Neuronal stem cell (in vitro differentiated cells): ENCODE data around the gene TAF12.
"Not testable (repeated sequence)": the region's sequence is repeated elsewhere in the genome, so short reads cannot be mapped to it uniquely, and the experiment has no call there.

Experiments
- DNase-seq: peaks from one replicate; pipeline ENCODE4 v3.0.0-alpha.2; 2013; ENCODE audit warnings: low spot score
- H2AFZ ChIP-seq: one replicate; pipeline ENCODE4 v1.6.1; 2013; ENCODE audit warnings: mild to moderate bottlenecking, low read length, inconsistent platforms
- H2AK5ac ChIP-seq: 2 replicates; pipeline ENCODE4 v1.6.1; 2013; ENCODE audit warnings: low read depth, mild to moderate bottlenecking, inconsistent platforms, low read length, moderate library complexity, mixed read lengths
- H2BK120ac ChIP-seq: 2 replicates; pipeline ENCODE4 v1.6.1; 2013; ENCODE audit warnings: low read depth, mild to moderate bottlenecking, inconsistent platforms, low read length, moderate library complexity, mixed read lengths
- H2BK12ac ChIP-seq: one replicate; pipeline ENCODE4 v1.6.1; 2013; ENCODE audit warnings: low read length, inconsistent platforms
- H2BK15ac ChIP-seq: 2 replicates; pipeline ENCODE4 v1.6.1; 2013; ENCODE audit warnings: mild to moderate bottlenecking, low read length, inconsistent platforms, mixed read lengths
- H2BK5ac ChIP-seq: one replicate; pipeline ENCODE4 v1.6.1; 2013; ENCODE audit warnings: inconsistent platforms, mild to moderate bottlenecking, low read length, moderate library complexity
- H3K14ac ChIP-seq: one replicate; pipeline ENCODE4 v1.6.1; 2013; ENCODE audit warnings: low read length, inconsistent platforms
- H3K18ac ChIP-seq: 2 replicates; pipeline ENCODE4 v1.6.1; 2013; ENCODE audit warnings: low read length, inconsistent platforms
- H3K23ac ChIP-seq: 2 replicates; pipeline ENCODE4 v1.6.1; 2013; ENCODE audit warnings: low read depth, mild to moderate bottlenecking, mixed read lengths, low read length, inconsistent platforms; ENCODE audit not compliant: poor library complexity
- H3K27ac ChIP-seq: replicated peaks from 3 replicates; pipeline ENCODE4 v1.5.1; 2013; ENCODE audit warnings: low read length, inconsistent platforms
- H3K27me3 ChIP-seq, 3 experiments: 2 replicates each; pipeline ENCODE4 v1.6.1; 2013; ENCODE audit warnings: low read length in 3 of 3, mild to moderate bottlenecking in 2 of 3, inconsistent platforms in 1 of 3, low read depth in 1 of 3, mixed read lengths in 1 of 3, moderate library complexity in 1 of 3; ENCODE audit not compliant: control insufficient read depth in 3 of 3, insufficient read depth in 3 of 3
- H3K36me3 ChIP-seq, 2 donors: replicated peaks in 1 of 2; 2 replicates each; pipeline ENCODE4 v1.6.1; 2013; ENCODE audit warnings: low read length in 2 of 2; ENCODE audit not compliant: control insufficient read depth in 2 of 2, insufficient read depth in 2 of 2
- H3K4ac ChIP-seq: 2 replicates; pipeline ENCODE4 v1.6.1; 2013; ENCODE audit warnings: inconsistent platforms, mild to moderate bottlenecking, low read length, moderate library complexity
- H3K4me1 ChIP-seq, 2 donors: 1 replicate in 1 of 2; 2 replicates in 1 of 2; pipeline ENCODE4 v1.6.1; 2013; ENCODE audit warnings: low read length in 2 of 2, low read depth in 1 of 2; ENCODE audit not compliant: control insufficient read depth in 2 of 2, insufficient read depth in 1 of 2
- H3K4me2 ChIP-seq: one replicate; pipeline ENCODE4 v1.6.1; 2013; ENCODE audit warnings: mild to moderate bottlenecking, low read length, inconsistent platforms; ENCODE audit not compliant: insufficient read depth, poor library complexity, severe bottlenecking
- H3K4me3 ChIP-seq, 2 donors: 2 replicates each; pipeline ENCODE4 v1.5.1; 2013; ENCODE audit warnings: low read length in 2 of 2, mild to moderate bottlenecking in 2 of 2, inconsistent platforms in 1 of 2, moderate library complexity in 1 of 2
- H3K79me1 ChIP-seq: one replicate; pipeline ENCODE4 v1.6.1; 2013; ENCODE audit warnings: low read depth, mild to moderate bottlenecking, inconsistent platforms, low read length, moderate library complexity
- H3K9ac ChIP-seq: one replicate; pipeline ENCODE4 v1.6.1; 2013; ENCODE audit warnings: mild to moderate bottlenecking, low read depth, low read length, inconsistent platforms; ENCODE audit not compliant: poor library complexity
- H3K9me3 ChIP-seq, 2 donors: replicated peaks in 1 of 2; 2 replicates each; pipeline versions ENCODE3 to v1.6.1; 2013; ENCODE audit warnings: low read length in 2 of 2, mild to moderate bottlenecking in 2 of 2, inconsistent platforms in 1 of 2, low read depth in 1 of 2, mixed read lengths in 1 of 2, moderate library complexity in 1 of 2; ENCODE audit not compliant: control insufficient read depth in 2 of 2, insufficient read depth in 1 of 2
- H4K8ac ChIP-seq: one replicate; pipeline ENCODE4 v1.6.1; 2013; ENCODE audit warnings: low read depth, mild to moderate bottlenecking, inconsistent platforms, low read length, moderate library complexity
- H4K91ac ChIP-seq: one replicate; pipeline ENCODE4 v1.6.1; 2013; ENCODE audit warnings: low read length, low read depth, mild to moderate bottlenecking, inconsistent platforms; ENCODE audit not compliant: poor library complexity
- WGBS, 2 donors: extraction: QIAGEN DNeasy Blood & Tissue Kit; methylation state at CpG; one replicate each; pipeline ENCODE4 v1.1.7; 2013; ENCODE audit warnings: missing lambda C conversion rate in 2 of 2, mixed read lengths in 1 of 2; ENCODE audit not compliant: insufficient read length in 2 of 2, insufficient replicate concordance in 1 of 2; ENCODE audit errors: extremely low coverage in 2 of 2; 5-methylcytosine and 5-hydroxymethylcytosine counted together

Gene TAF12

GRCh38 chr1:28653063-28653462 lies 10.2 kb upstream of the TAF12 start:
- WGBS, 2 donors: no CpG with 5 or more reads among the region's 13 CpGs
- H4K8ac ChIP-seq, H2BK15ac ChIP-seq, H3K9ac ChIP-seq, H2BK120ac ChIP-seq, H3K4ac ChIP-seq, H3K27me3 ChIP-seq, H2AK5ac ChIP-seq, H3K4me3 ChIP-seq, H3K23ac ChIP-seq, H4K91ac ChIP-seq, DNase-seq, H3K4me2 ChIP-seq, H3K36me3 ChIP-seq, H3K14ac ChIP-seq, H3K79me1 ChIP-seq, H3K9me3 ChIP-seq, H3K27ac ChIP-seq, H2AFZ ChIP-seq, H3K4me1 ChIP-seq, H3K18ac ChIP-seq, H2BK12ac ChIP-seq, H2BK5ac ChIP-seq: not testable (repeated sequence)

- peak within 1 kb of the TSS; percentile 84 for H3K27ac ChIP-seq
- H3K9me3 ChIP-seq: no peaks in the 10 kb centered on the region
- no peak within 1 kb of the TSS for H4K91ac ChIP-seq
- H3K79me1 ChIP-seq: no peaks in the 10 kb centered on the region
- no peak within 1 kb of the TSS for H2BK120ac ChIP-seq
- H2BK12ac ChIP-seq: no peak within 1 kb of the TSS
- peaks cover 2 to 4% of the 10 kb centered on the region in 2 donors for H3K4me1 ChIP-seq
- no peak within 1 kb of the TSS for H3K14ac ChIP-seq
- peak within 1 kb of the TSS; percentile 99 for H3K23ac ChIP-seq
- H2AFZ ChIP-seq: peak within 1 kb of the TSS; percentile 77
- H3K27me3 ChIP-seq: no peaks in the 10 kb centered on the region
- H3K4me2 ChIP-seq: peak within 1 kb of the TSS; percentile 49
- H3K4ac ChIP-seq: no peak within 1 kb of the TSS
- WGBS, 2 donors: no CpG with 5 or more reads among the region's 28 CpGs
- no peak within 1 kb of the TSS for H2AK5ac ChIP-seq
- peak within 1 kb of the TSS; percentile 76 for H3K18ac ChIP-seq
- H2BK5ac ChIP-seq: no peak within 1 kb of the TSS
- DNase-seq: peak; percentile 88
- no peaks in the 10 kb centered on the region for H3K36me3 ChIP-seq
- H4K8ac ChIP-seq: no peak within 1 kb of the TSS
- no peak within 1 kb of the TSS for H2BK15ac ChIP-seq
- H3K4me3 ChIP-seq: peak within 1 kb of the TSS; percentile 58 to 79
- no peak within 1 kb of the TSS for H3K9ac ChIP-seq
Observed at GRCh38 chr1:28648474-28649198, 5.8 kb upstream of the TAF12 start, which contains the start of gene RNU11. Gene RNU11 (plus strand): TSS chr1:28648600.

GRCh38 chr1:28648008-28648473 lies 5.2 kb upstream of the TAF12 start:
- Histone ChIP-seq H4K91ac (no peak overlapping the region), H2AFZ (peak overlapping the region; percentile 77), H2BK12ac (no peak overlapping the region), H3K18ac (no peak overlapping the region), H3K79me1 (no peaks in the 10 kb centered on the region), H2BK5ac (no peak overlapping the region), H3K27ac (peak overlapping the region; percentile 84), H2AK5ac (no peak overlapping the region), H2BK15ac (no peak overlapping the region), H3K4me3 (peak overlapping the region; percentile 58 to 79), H3K4ac (no peak overlapping the region), H3K14ac (no peak overlapping the region), H2BK120ac (no peak overlapping the region), H3K9ac (no peak overlapping the region), H3K9me3 (no peaks in the 10 kb centered on the region), H3K36me3 (no peaks in the 10 kb centered on the region), H3K27me3 (no peaks in the 10 kb centered on the region), H3K4me2 (peak overlapping the region; percentile 49), H3K23ac (no peak overlapping the region), H4K8ac (no peak overlapping the region), H3K4me1 (peaks cover 4 to 6% of the 10 kb centered on the region in 2 donors)
- no peak for DNase-seq
- no CpG with 5 or more reads among the region's 18 CpGs for WGBS, 2 donors

- no peak for DNase-seq
Observed at GRCh38 chr1:28646040-28646439, 3.2 kb upstream of the TAF12 start.

More at GRCh38 chr1:28646040-28646439, 3.2 kb upstream of the TAF12 start:
- H2BK15ac ChIP-seq: no peak overlapping the region
- H2AFZ ChIP-seq: no peak overlapping the region
- no peaks in the 10 kb centered on the region for H3K9me3 ChIP-seq
- no peak overlapping the region for H3K9ac ChIP-seq
- H3K4me2 ChIP-seq: no peak overlapping the region
- H3K14ac ChIP-seq: no peak overlapping the region
- H2BK5ac ChIP-seq: no peak overlapping the region
- H4K8ac ChIP-seq: no peak overlapping the region
- no CpG with 5 or more reads among the region's 1 CpG for WGBS, 2 donors
- no peak overlapping the region for H2AK5ac ChIP-seq
- H3K79me1 ChIP-seq: no peaks in the 10 kb centered on the region
- no peak overlapping the region for H3K4ac ChIP-seq
- no peak overlapping the region for H2BK12ac ChIP-seq
- H3K27ac ChIP-seq: no peak overlapping the region
- no peak overlapping the region for H3K4me3 ChIP-seq
- H3K23ac ChIP-seq: no peak overlapping the region
- H3K18ac ChIP-seq: no peak overlapping the region
- H3K4me1 ChIP-seq: peaks cover 4 to 6% of the 10 kb centered on the region in 2 donors
- H3K36me3 ChIP-seq: no peaks in the 10 kb centered on the region
- no peaks in the 10 kb centered on the region for H3K27me3 ChIP-seq
- H4K91ac ChIP-seq: no peak overlapping the region
- H2BK120ac ChIP-seq: no peak overlapping the region
